Measurements from ENCODE around the gene PGS1. TPM values are rescaled to one million over a fixed set of nuclear protein-coding genes. Genes with fewer than 3 reads are reported as not detected.
A peak's percentile ranks its signal among the peaks of the same experiment; 100 is the strongest.

Gene PGS1
- total RNA-seq, 2 donors from 2014 or later = 21.2 to 21.8 TPM

- TF ChIP-seq, protein P1, sequence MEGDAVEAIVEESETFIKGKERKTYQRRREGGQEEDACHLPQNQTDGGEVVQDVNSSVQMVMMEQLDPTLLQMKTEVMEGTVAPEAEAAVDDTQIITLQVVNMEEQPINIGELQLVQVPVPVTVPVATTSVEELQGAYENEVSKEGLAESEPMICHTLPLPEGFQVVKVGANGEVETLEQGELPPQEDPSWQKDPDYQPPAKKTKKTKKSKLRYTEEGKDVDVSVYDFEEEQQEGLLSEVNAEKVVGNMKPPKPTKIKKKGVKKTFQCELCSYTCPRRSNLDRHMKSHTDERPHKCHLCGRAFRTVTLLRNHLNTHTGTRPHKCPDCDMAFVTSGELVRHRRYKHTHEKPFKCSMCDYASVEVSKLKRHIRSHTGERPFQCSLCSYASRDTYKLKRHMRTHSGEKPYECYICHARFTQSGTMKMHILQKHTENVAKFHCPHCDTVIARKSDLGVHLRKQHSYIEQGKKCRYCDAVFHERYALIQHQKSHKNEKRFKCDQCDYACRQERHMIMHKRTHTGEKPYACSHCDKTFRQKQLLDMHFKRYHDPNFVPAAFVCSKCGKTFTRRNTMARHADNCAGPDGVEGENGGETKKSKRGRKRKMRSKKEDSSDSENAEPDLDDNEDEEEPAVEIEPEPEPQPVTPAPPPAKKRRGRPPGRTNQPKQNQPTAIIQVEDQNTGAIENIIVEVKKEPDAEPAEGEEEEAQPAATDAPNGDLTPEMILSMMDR (IDR thresholded peaks at IDR 0.05) = no peak
- DNase-seq (ENCODE audit: low spot score) = no peak
- Histone ChIP-seq H3K9me3 (no peaks in the 10 kb centered on the region), H3K4me1 (peaks cover 0 to 68% of the 10 kb centered on the region in 2 donors), H3K27ac (no peak overlapping the region), H3K4me3 (no peak overlapping the region), H3K27me3 (no peaks in the 10 kb centered on the region), H3K36me3 (peaks cover 21% of the 10 kb centered on the region)
Observed at GRCh38 chr17:78418326-78419026, 40.0 kb downstream of the PGS1 start.

- Histone ChIP-seq H3K4me3 (no peak overlapping the region), H3K36me3 (peaks cover 33% of the 10 kb centered on the region)
- TF ChIP-seq, protein P1 (IDR thresholded peaks at IDR 0.05) = no peak
Observed at GRCh38 chr17:78419970-78420815, 41.7 kb downstream of the PGS1 start.

GRCh38 chr17:78421084-78421533 is 42.7 kb downstream of the PGS1 start:
- peaks cover 35% of the 10 kb centered on the region for H3K36me3 ChIP-seq
- DNase-seq (ENCODE audit: low spot score) = no peak
- H3K27me3 ChIP-seq = no peaks in the 10 kb centered on the region
- peaks cover 0 to 53% of the 10 kb centered on the region in 2 donors for H3K4me1 ChIP-seq
- no peaks in the 10 kb centered on the region for H3K9me3 ChIP-seq
- no peak overlapping the region for H3K27ac ChIP-seq
- TF ChIP-seq, protein P1 (IDR thresholded peaks at IDR 0.05) = no peak
- no peak overlapping the region for H3K4me3 ChIP-seq

More at GRCh38 chr17:78419970-78420815, 41.7 kb downstream of the PGS1 start:
- H3K27ac ChIP-seq = peak overlapping the region in 1 of 2 donors; percentile 35
- H3K4me1 ChIP-seq = peaks cover 0 to 61% of the 10 kb centered on the region in 2 donors
- no peaks in the 10 kb centered on the region for H3K27me3 ChIP-seq
- DNase-seq (ENCODE audit: low spot score) = no peak
- no peaks in the 10 kb centered on the region for H3K9me3 ChIP-seq

DNA sequence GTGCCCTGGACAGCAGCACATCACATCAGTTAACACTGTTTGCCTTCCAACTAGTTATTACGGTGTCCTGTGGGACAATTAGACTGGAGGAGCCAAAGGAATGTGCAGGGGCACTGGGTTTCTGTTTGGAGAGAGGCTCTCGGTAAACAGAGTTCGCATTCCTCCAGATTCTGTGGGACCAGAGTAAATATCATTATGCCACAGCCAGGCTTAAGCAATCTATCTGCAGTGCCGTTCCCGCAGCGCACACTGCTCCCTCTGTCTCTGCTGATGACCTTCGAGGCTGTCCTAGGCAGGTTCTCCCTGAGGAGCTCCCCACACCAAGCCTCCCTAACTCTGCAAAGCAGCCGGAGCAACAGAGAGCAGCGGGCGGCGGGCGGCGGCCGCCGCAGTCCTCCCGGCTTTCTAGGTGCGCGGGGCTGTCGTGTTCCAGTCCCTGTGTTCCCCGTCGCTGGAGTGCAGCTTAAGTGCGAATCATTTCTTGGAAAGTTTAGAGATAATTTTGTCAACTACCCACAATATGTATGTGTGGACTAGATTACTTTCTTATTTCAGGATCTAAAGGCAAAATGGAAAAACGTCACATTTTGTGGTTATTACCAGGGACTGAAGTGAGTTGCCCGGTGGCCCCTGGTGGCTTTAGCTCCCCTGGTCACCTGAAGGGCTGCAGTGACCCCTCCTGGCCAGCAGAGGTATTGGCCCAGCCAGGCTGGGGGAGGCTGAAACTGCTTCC is 43.3 kb downstream of the PGS1 start:
- Histone ChIP-seq H3K27ac (no peak overlapping the region), H3K36me3 (peaks cover 37% of the 10 kb centered on the region), H3K27me3 (no peaks in the 10 kb centered on the region), H3K9me3 (no peaks in the 10 kb centered on the region), H3K4me1 (peaks cover 0 to 47% of the 10 kb centered on the region in 2 donors), H3K4me3 (no peak overlapping the region)
- no peak for DNase-seq (ENCODE audit: low spot score)
- TF ChIP-seq, protein P1 (IDR thresholded peaks at IDR 0.05) = peak; percentile 99

DNA sequence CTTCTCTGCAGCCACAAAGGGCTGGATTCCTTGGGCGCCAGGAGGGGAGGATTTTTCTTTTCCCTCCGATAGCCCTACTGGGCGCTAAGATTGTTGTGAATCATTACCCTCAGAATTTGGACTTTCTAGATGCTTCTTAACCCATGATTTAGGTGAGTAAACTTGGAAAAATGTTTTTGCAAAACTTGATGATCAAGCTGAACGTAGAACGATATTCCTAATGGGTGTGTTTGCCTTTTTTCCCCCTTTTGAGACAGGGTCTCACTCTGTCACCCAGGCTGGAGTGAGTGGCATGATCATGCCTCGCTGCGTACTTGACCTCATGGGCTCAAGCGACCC is 43.8 kb downstream of the PGS1 start:
- DNase-seq (ENCODE audit: low spot score) = no peak
- no peak overlapping the region for H3K27ac ChIP-seq
- peaks cover 40% of the 10 kb centered on the region for H3K36me3 ChIP-seq
- H3K4me1 ChIP-seq = peaks cover 0 to 41% of the 10 kb centered on the region in 2 donors
- no peak overlapping the region for H3K4me3 ChIP-seq
- TF ChIP-seq, protein P1 (IDR thresholded peaks at IDR 0.05) = peak in 1 of 2 donors; percentile 48
- H3K27me3 ChIP-seq = no peaks in the 10 kb centered on the region
- no peaks in the 10 kb centered on the region for H3K9me3 ChIP-seq
